Endothelial cell of umbilical vein (primary cell): ENCODE results near the gene RAB44. TPM values are rescaled to one million over a fixed set of nuclear protein-coding genes. Genes with fewer than 3 reads are reported as not detected.

Experiments used
- BruUV-seq: library from RNA; stranded (reverse); fragments of 400-500 nt; replicated peaks from 2 replicates; lab custom pipeline; 2021; lab: Mats Ljungman, UMichigan
- CTCF ChIA-PET: fragments of 300-600, 350-600 bp; sonication (Branson Sonifier 250); formaldehyde crosslinking; loops from one replicate; lab custom pipeline; 2021; ENCODE audit warnings: antibody characterized with exemption, inconsistent platforms; lab: Charles Lee
- POLR2A ChIA-PET: fragments of 300-600, 350-600 bp; sonication (Branson Sonifier 250); formaldehyde crosslinking; loops from one replicate; lab custom pipeline; 2021; ENCODE audit warnings: antibody characterized with exemption, inconsistent platforms; lab: Charles Lee
- DNase-seq: peaks from one replicate; pipeline ENCODE4 v3.0.0-alpha.2; 2011; ENCODE audit warnings: low read depth, low spot score
- FAIRE-seq: peaks from 2 replicates; lab custom pipeline; 2011; peaks lifted over from hg19 to GRCh38; lab: Jason Lieb, UNC
- H2AFZ ChIP-seq: 2 replicates; pipeline ENCODE4 v1.6.0; 2012; ENCODE audit warnings: low read depth, low read length, control low read depth, inconsistent platforms
- H3K27ac ChIP-seq: 2 replicates; pipeline ENCODE4 v1.5.1; 2011; ENCODE audit warnings: low read depth, mild to moderate bottlenecking, control low read depth, low read length, moderate library complexity; ENCODE audit not compliant: insufficient read depth
- H3K27me3 ChIP-seq, 2 experiments: 2 replicates each; pipeline versions ENCODE4 v1.6.0 to v1.6.1; 2011; ENCODE audit warnings: low read length in 2 of 2, mixed read lengths in 1 of 2; ENCODE audit not compliant: control insufficient read depth in 2 of 2, insufficient read depth in 2 of 2
- H3K36me3 ChIP-seq, 2 experiments: 2 replicates in 1 of 2; 3 replicates in 1 of 2; pipeline ENCODE4 v1.5.1; 2011; ENCODE audit warnings: low read length in 2 of 2, mild to moderate bottlenecking in 1 of 2, moderate library complexity in 1 of 2; ENCODE audit not compliant: control insufficient read depth in 2 of 2, insufficient read depth in 2 of 2; ENCODE audit errors: extremely low read depth in 1 of 2
- H3K4me1 ChIP-seq: 3 replicates; pipeline ENCODE4 v1.5.1; 2011; ENCODE audit warnings: mild to moderate bottlenecking, low read length; ENCODE audit not compliant: control insufficient read depth, insufficient read depth; ENCODE audit errors: extremely low read depth
- H3K4me2 ChIP-seq: 2 replicates; pipeline ENCODE4 v1.6.1; 2011; ENCODE audit warnings: low read length, control low read depth, mixed read lengths; ENCODE audit not compliant: insufficient read depth
- H3K4me3 ChIP-seq, 3 experiments: fragments of 200-600 bp in 1 of 3; sonication (generic), shearing (Covaris generic) in 1 of 3; replicated peaks in 1 of 3; 2 replicates each; pipeline ENCODE4 v1.5.1; 2011 to 2016; ENCODE audit warnings: control low read depth in 3 of 3, low read length in 3 of 3, mild to moderate bottlenecking in 2 of 3, inconsistent platforms in 1 of 3, low read depth in 1 of 3, moderate library complexity in 1 of 3; ENCODE audit not compliant: insufficient read depth in 1 of 3
- H3K79me2 ChIP-seq: 2 replicates; pipeline ENCODE4 v1.6.0; 2012; ENCODE audit warnings: low read length, inconsistent platforms; ENCODE audit not compliant: control insufficient read depth, insufficient read depth
- H3K9ac ChIP-seq: replicated peaks from 2 replicates; pipeline ENCODE3; 2011; ENCODE audit warnings: low read length, control low read depth; ENCODE audit not compliant: insufficient read depth; ENCODE audit errors: extremely low read depth
- H3K9me1 ChIP-seq: replicated peaks from 3 replicates; pipeline ENCODE4 v1.6.0; 2011; ENCODE audit warnings: mild to moderate bottlenecking, low read length; ENCODE audit not compliant: control insufficient read depth, insufficient read depth; ENCODE audit errors: extremely low read depth
- H3K9me3 ChIP-seq: replicated peaks from 2 replicates; pipeline ENCODE4 v1.5.1; 2012; ENCODE audit warnings: low read length, inconsistent platforms; ENCODE audit not compliant: control insufficient read depth, insufficient read depth
- H4K20me1 ChIP-seq: replicated peaks from 2 replicates; pipeline ENCODE3; 2011; ENCODE audit warnings: mild to moderate bottlenecking, low read length; ENCODE audit not compliant: control insufficient read depth, insufficient read depth; ENCODE audit errors: extremely low read depth
- EZH2 ChIP-seq: IDR thresholded peaks from 2 replicates; pipeline ENCODE4 v1.6.1; 2012; ENCODE audit warnings: borderline replicate concordance, low read depth, mild to moderate bottlenecking, moderate library complexity, low read length, inconsistent platforms; ENCODE audit not compliant: severe bottlenecking
- MYC ChIP-seq: IDR thresholded peaks from one replicate; pipeline ENCODE4 v1.6.1; 2011; ENCODE audit warnings: mild to moderate bottlenecking, low read depth, low read length
- POLR2AphosphoS5 ChIP-seq: IDR thresholded peaks from 2 replicates; pipeline ENCODE4 v1.6.1; 2012; ENCODE audit warnings: low read depth, mild to moderate bottlenecking, control low read depth, low read length, moderate library complexity; ENCODE audit not compliant: insufficient read depth
- dilution Hi-C: fragments of 300-500 bp; cut with MboI; formaldehyde crosslinking; loops from one replicate; pipeline ENCODE4 v1.15.0; 2019; ENCODE audit warnings: low sequenced_read_pairs; ENCODE audit not compliant: extremely low pct_ligation_motif_present
- intact Hi-C: fragments of 100-400 bp; cut with micrococcal nuclease; formaldehyde crosslinking; loops from one replicate; pipeline ENCODE4 v1.10.0; 2022
- polyA plus RNA-seq, 4 experiments: library from polyadenylated mRNA; depleted of rRNA in 3 of 4; stranded (reverse) in 3 of 4; unstranded in 1 of 4; fragments of >200 nt; gene quantifications; 2 replicates each; pipeline versions ENCODE4 v1.2.1 to v1.2.3, GENCODE V29; 2011 to 2012; ENCODE audit warnings: missing spikeins in 1 of 4
- total RNA-seq: library from RNA; stranded (reverse); gene quantifications from 2 replicates; pipeline ENCODE4 v1.2.3, GENCODE V29; 2021

The RAB44 gene
- total and polyA plus RNA-seq, 2 donors (not counting 3 experiments of a cell fraction or from before 2014, with no cell fraction given): 0.03 to 0.11 TPM

GRCh38 chr6:36685166-36685924 is 12.3 kb upstream of the RAB44 start:
- Histone ChIP-seq H3K4me1 (peaks cover 17% of the 10 kb centered on the region), H3K79me2 (peaks cover 33% of the 10 kb centered on the region), H3K9me1 (no peaks in the 10 kb centered on the region), H3K36me3 (peaks cover 28 to 29% of the 10 kb centered on the region in 2 experiments), H3K9me3 (no peaks in the 10 kb centered on the region), H3K4me3 (no peak overlapping the region), H3K27ac (no peak overlapping the region), H3K9ac (no peak overlapping the region), H4K20me1 (no peaks in the 10 kb centered on the region), H3K4me2 (no peak overlapping the region), H3K27me3 (no peaks in the 10 kb centered on the region), H2AFZ (no peak overlapping the region)
- no peak for TF ChIP-seq EZH2
- TF ChIP-seq MYC: no peak
- ChIA-PET CTCF (interaction anchor here (2.1 to 3.5 kb wide), 2 partner anchors 39 to 70 kb away, joined by 5 to 26 read pairs; no protein-coding TSS in a partner anchor), POLR2A (interaction anchor here (1.5 kb wide), 1 partner anchor 74 kb away, joined by 4 read pairs; no protein-coding TSS in a partner anchor)
- intact Hi-C loops (no loop called here), dilution Hi-C loops (loop anchor here (10.0 kb wide), 1 partner anchor 71 kb away; no protein-coding TSS in a partner anchor)
- no peak for FAIRE-seq
- BruUV-seq: no TSS peak
- no peak for DNase-seq

GRCh38 chr6:36685926-36686667 is 11.5 kb upstream of the RAB44 start:
- H3K9me1 ChIP-seq: no peaks in the 10 kb centered on the region
- H3K36me3 ChIP-seq: peaks cover 28 to 29% of the 10 kb centered on the region in 2 experiments
- dilution Hi-C loops (loop anchor here (10.0 kb wide), 1 partner anchor 71 kb away; no protein-coding TSS in a partner anchor), intact Hi-C loops (no loop called here)
- POLR2A ChIA-PET: interaction anchor here (1.5 kb wide), 1 partner anchor 73 kb away, joined by 4 read pairs; no protein-coding TSS in a partner anchor
- no peak overlapping the region for H3K27ac ChIP-seq
- no peak for FAIRE-seq
- H3K4me2 ChIP-seq: no peak overlapping the region
- TF ChIP-seq POLR2AphosphoS5: no peak
- no peak for DNase-seq
- CTCF ChIA-PET: no interaction called here
- peaks cover 14% of the 10 kb centered on the region for H3K4me1 ChIP-seq
- H3K4me3 ChIP-seq: no peak overlapping the region
- no peaks in the 10 kb centered on the region for H3K27me3 ChIP-seq
- H4K20me1 ChIP-seq: no peaks in the 10 kb centered on the region
- BruUV-seq: no TSS peak
- peaks cover 26% of the 10 kb centered on the region for H3K79me2 ChIP-seq
- H2AFZ ChIP-seq: no peak overlapping the region
- no peaks in the 10 kb centered on the region for H3K9me3 ChIP-seq
- no peak overlapping the region for H3K9ac ChIP-seq
